ENCODE measurements around the gene TNFRSF11A.
A peak's percentile ranks its signal among the peaks of the same experiment; 100 is the strongest.

The TNFRSF11A gene

GRCh38 chr18:62324917-62325805 is at the start of gene TNFRSF11A:
TSS of gene TNFRSF11A (plus strand) at chr18:62325310. CDS start at chr18:62325353, 43 bp downstream.
- H3K36me3 ChIP-seq (ENCODE audit: insufficient read depth, low read length), result no peaks in the 10 kb centered on the region
- H3K27me3 ChIP-seq (ENCODE audit: insufficient read depth, low read length), result peaks cover 54% of the 10 kb centered on the region
- no peak within 1 kb of the TSS for H3K27ac ChIP-seq (ENCODE audit: low read depth, low read length)
- no peaks in the 10 kb centered on the region for H3K79me2 ChIP-seq (ENCODE audit: control insufficient read depth, insufficient read depth, low read length, unreplicated experiment)
- H3K4me1 ChIP-seq (ENCODE audit: control insufficient read depth, insufficient read depth, low read length, unreplicated experiment), result peaks cover 24% of the 10 kb centered on the region
- peak within 1 kb of the TSS; percentile 78 for H3K4me3 ChIP-seq (ENCODE audit: low read depth, low read length)
- peak within 1 kb of the TSS; percentile 89 for H2AFZ ChIP-seq (ENCODE audit: low read length, unreplicated experiment)

GRCh38 chr18:62277045-62277444 is 48.1 kb upstream of the TNFRSF11A start:
- H3K4me3 ChIP-seq (ENCODE audit: low read depth, low read length), result no peak overlapping the region
- no peaks in the 10 kb centered on the region for H3K27me3 ChIP-seq (ENCODE audit: insufficient read depth, low read length)
- H3K36me3 ChIP-seq (ENCODE audit: insufficient read depth, low read length), result peaks cover 8% of the 10 kb centered on the region; the same call in 1 of the 2 replicates
- peaks cover 20% of the 10 kb centered on the region for H3K4me1 ChIP-seq (ENCODE audit: control insufficient read depth, insufficient read depth, low read length, unreplicated experiment)
- no peak overlapping the region for H3K27ac ChIP-seq (ENCODE audit: low read depth, low read length)
- no peak overlapping the region for H2AFZ ChIP-seq (ENCODE audit: low read length, unreplicated experiment)
- H3K79me2 ChIP-seq (ENCODE audit: control insufficient read depth, insufficient read depth, low read length, unreplicated experiment), result no peaks in the 10 kb centered on the region

GRCh38 chr18:62279561-62279960 is 45.5 kb upstream of the TNFRSF11A start:
- Histone ChIP-seq H2AFZ (ENCODE audit: low read length, unreplicated experiment) (no peak overlapping the region), H3K36me3 (ENCODE audit: insufficient read depth, low read length) (peaks cover 4% of the 10 kb centered on the region; the same call in 1 of the 2 replicates), H3K4me3 (ENCODE audit: low read depth, low read length) (no peak overlapping the region), H3K27me3 (ENCODE audit: insufficient read depth, low read length) (no peaks in the 10 kb centered on the region), H3K27ac (ENCODE audit: low read depth, low read length) (no peak overlapping the region), H3K4me1 (ENCODE audit: control insufficient read depth, insufficient read depth, low read length, unreplicated experiment) (peaks cover 35% of the 10 kb centered on the region), H3K79me2 (ENCODE audit: control insufficient read depth, insufficient read depth, low read length, unreplicated experiment) (no peaks in the 10 kb centered on the region)

- Histone ChIP-seq H3K4me3 (ENCODE audit: low read depth, low read length) (no peak overlapping the region), H3K27ac (ENCODE audit: low read depth, low read length) (no peak overlapping the region), H3K36me3 (ENCODE audit: insufficient read depth, low read length) (0 out of 2 replicates have a peak, but pooled peaks cover 2% of the 10 kb centered on the region), H3K27me3 (ENCODE audit: insufficient read depth, low read length) (no peaks in the 10 kb centered on the region), H3K4me1 (ENCODE audit: control insufficient read depth, insufficient read depth, low read length, unreplicated experiment) (peaks cover 35% of the 10 kb centered on the region), H2AFZ (ENCODE audit: low read length, unreplicated experiment) (no peak overlapping the region), H3K79me2 (ENCODE audit: control insufficient read depth, insufficient read depth, low read length, unreplicated experiment) (no peaks in the 10 kb centered on the region)
These were observed 45.1 kb upstream of the TNFRSF11A start for GRCh38 chr18:62280058-62280457.

GRCh38 chr18:62280786-62281185 is 44.3 kb upstream of the TNFRSF11A start:
- Histone ChIP-seq H3K79me2 (ENCODE audit: control insufficient read depth, insufficient read depth, low read length, unreplicated experiment) (no peaks in the 10 kb centered on the region), H3K36me3 (ENCODE audit: insufficient read depth, low read length) (0 out of 2 replicates have a peak, but pooled peaks cover 2% of the 10 kb centered on the region), H2AFZ (ENCODE audit: low read length, unreplicated experiment) (peak overlapping the region; percentile 18), H3K4me1 (ENCODE audit: control insufficient read depth, insufficient read depth, low read length, unreplicated experiment) (peaks cover 35% of the 10 kb centered on the region), H3K27me3 (ENCODE audit: insufficient read depth, low read length) (no peaks in the 10 kb centered on the region), H3K27ac (ENCODE audit: low read depth, low read length) (peak overlapping the region; percentile 89), H3K4me3 (ENCODE audit: low read depth, low read length) (peak overlapping the region; percentile 55; the same call in 1 of the 2 replicates)

- H3K4me1 ChIP-seq (ENCODE audit: control insufficient read depth, insufficient read depth, low read length, unreplicated experiment), result peaks cover 31% of the 10 kb centered on the region
- H2AFZ ChIP-seq (ENCODE audit: low read length, unreplicated experiment), result no peak overlapping the region
- peak overlapping the region; percentile 55 for H3K4me3 ChIP-seq (ENCODE audit: low read depth, low read length)
- H3K27ac ChIP-seq (ENCODE audit: low read depth, low read length), result peak overlapping the region; percentile 89
- no peaks in the 10 kb centered on the region for H3K27me3 ChIP-seq (ENCODE audit: insufficient read depth, low read length)
- no peaks in the 10 kb centered on the region for H3K79me2 ChIP-seq (ENCODE audit: control insufficient read depth, insufficient read depth, low read length, unreplicated experiment)
- H3K36me3 ChIP-seq (ENCODE audit: insufficient read depth, low read length), result 0 out of 2 replicates have a peak, but pooled peaks cover 2% of the 10 kb centered on the region
These were observed 43.4 kb upstream of the TNFRSF11A start for GRCh38 chr18:62281684-62282083.

- peak overlapping the region; percentile 89 for H3K27ac ChIP-seq (ENCODE audit: low read depth, low read length)
- peaks cover 31% of the 10 kb centered on the region for H3K4me1 ChIP-seq (ENCODE audit: control insufficient read depth, insufficient read depth, low read length, unreplicated experiment)
- 0 out of 2 replicates have a peak, but pooled peaks cover 2% of the 10 kb centered on the region for H3K36me3 ChIP-seq (ENCODE audit: insufficient read depth, low read length)
- H3K79me2 ChIP-seq (ENCODE audit: control insufficient read depth, insufficient read depth, low read length, unreplicated experiment), result no peaks in the 10 kb centered on the region
- no peaks in the 10 kb centered on the region for H3K27me3 ChIP-seq (ENCODE audit: insufficient read depth, low read length)
- peak overlapping the region; percentile 9 for H2AFZ ChIP-seq (ENCODE audit: low read length, unreplicated experiment)
- H3K4me3 ChIP-seq (ENCODE audit: low read depth, low read length), result peak overlapping the region; percentile 55
These were observed 42.9 kb upstream of the TNFRSF11A start for GRCh38 chr18:62282188-62282629.

GRCh38 chr18:62284637-62285036 is 40.5 kb upstream of the TNFRSF11A start:
- Histone ChIP-seq H3K4me1 (ENCODE audit: control insufficient read depth, insufficient read depth, low read length, unreplicated experiment) (peaks cover 31% of the 10 kb centered on the region), H3K36me3 (ENCODE audit: insufficient read depth, low read length) (peaks cover 13% of the 10 kb centered on the region; the same call in 1 of the 2 replicates), H3K4me3 (ENCODE audit: low read depth, low read length) (no peak overlapping the region), H2AFZ (ENCODE audit: low read length, unreplicated experiment) (no peak overlapping the region), H3K79me2 (ENCODE audit: control insufficient read depth, insufficient read depth, low read length, unreplicated experiment) (no peaks in the 10 kb centered on the region), H3K27ac (ENCODE audit: low read depth, low read length) (no peak overlapping the region), H3K27me3 (ENCODE audit: insufficient read depth, low read length) (no peaks in the 10 kb centered on the region)

- no peak overlapping the region for H3K27ac ChIP-seq (ENCODE audit: low read depth, low read length)
- H3K4me3 ChIP-seq (ENCODE audit: low read depth, low read length), result no peak overlapping the region
- no peaks in the 10 kb centered on the region for H3K79me2 ChIP-seq (ENCODE audit: control insufficient read depth, insufficient read depth, low read length, unreplicated experiment)
- peaks cover 28% of the 10 kb centered on the region for H3K4me1 ChIP-seq (ENCODE audit: control insufficient read depth, insufficient read depth, low read length, unreplicated experiment)
- no peak overlapping the region for H2AFZ ChIP-seq (ENCODE audit: low read length, unreplicated experiment)
- H3K27me3 ChIP-seq (ENCODE audit: insufficient read depth, low read length), result no peaks in the 10 kb centered on the region
- peaks cover 10% of the 10 kb centered on the region; the same call in 1 of the 2 replicates for H3K36me3 ChIP-seq (ENCODE audit: insufficient read depth, low read length)
These were observed 39.8 kb upstream of the TNFRSF11A start for GRCh38 chr18:62285281-62285680.

- Histone ChIP-seq H3K27ac (ENCODE audit: low read depth, low read length) (no peak overlapping the region), H3K4me3 (ENCODE audit: low read depth, low read length) (no peak overlapping the region), H3K4me1 (ENCODE audit: control insufficient read depth, insufficient read depth, low read length, unreplicated experiment) (peaks cover 5% of the 10 kb centered on the region), H3K79me2 (ENCODE audit: control insufficient read depth, insufficient read depth, low read length, unreplicated experiment) (no peaks in the 10 kb centered on the region), H2AFZ (ENCODE audit: low read length, unreplicated experiment) (no peak overlapping the region), H3K36me3 (ENCODE audit: insufficient read depth, low read length) (peaks cover 10% of the 10 kb centered on the region; the same call in 1 of the 2 replicates), H3K27me3 (ENCODE audit: insufficient read depth, low read length) (no peaks in the 10 kb centered on the region)
These were observed 37.1 kb upstream of the TNFRSF11A start for GRCh38 chr18:62287781-62288664.

All from ACC112 (cell line).